Pulmonary artery endothelial cell (primary cell): ENCODE results near the gene GJB3. TPM values are rescaled to one million over a fixed set of nuclear protein-coding genes. Genes with fewer than 3 reads are reported as not detected.

ENCODE experiments used
- DNase-seq: peaks from one replicate; pipeline ENCODE4 v3.0.0-alpha.2; 2011; ENCODE audit warnings: low read depth, low spot score
- total RNA-seq: library from RNA; depleted of rRNA; stranded (reverse); fragments of >200 nt; gene quantifications from 2 replicates; pipeline ENCODE4 v1.2.3, GENCODE V29; 2014

Gene GJB3
- total RNA-seq, 1 donor from 2014 or later = not detected

DNA sequence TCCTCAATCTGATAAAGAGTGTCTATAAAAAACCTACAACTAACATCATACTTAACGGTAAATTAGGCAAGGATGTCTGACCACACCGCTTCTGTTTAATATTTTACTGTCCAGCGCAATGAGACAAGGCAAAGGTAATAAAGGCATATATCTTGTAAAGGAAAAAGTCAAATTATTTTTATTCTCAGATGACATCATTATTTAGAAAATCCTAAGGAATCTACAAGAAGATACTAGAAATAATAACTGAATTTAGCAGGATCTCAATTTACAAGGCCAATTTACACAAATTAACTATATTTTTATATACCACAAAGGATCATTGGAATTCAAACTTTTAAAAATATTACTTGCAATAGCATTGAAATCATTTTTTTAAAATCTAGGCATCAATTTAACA is 41.2 kb downstream of the GJB3 start:
- no peak for DNase-seq

GRCh38 chr1:34824817-34825454 is 43.9 kb downstream of the GJB3 start:
- no peak for DNase-seq

GRCh38 chr1:34825455-34826091 is 44.6 kb downstream of the GJB3 start:
- DNase-seq = peak; percentile 44

- DNase-seq = no peak
Measured at GRCh38 chr1:34827341-34827941, 46.4 kb downstream of the GJB3 start.

DNA sequence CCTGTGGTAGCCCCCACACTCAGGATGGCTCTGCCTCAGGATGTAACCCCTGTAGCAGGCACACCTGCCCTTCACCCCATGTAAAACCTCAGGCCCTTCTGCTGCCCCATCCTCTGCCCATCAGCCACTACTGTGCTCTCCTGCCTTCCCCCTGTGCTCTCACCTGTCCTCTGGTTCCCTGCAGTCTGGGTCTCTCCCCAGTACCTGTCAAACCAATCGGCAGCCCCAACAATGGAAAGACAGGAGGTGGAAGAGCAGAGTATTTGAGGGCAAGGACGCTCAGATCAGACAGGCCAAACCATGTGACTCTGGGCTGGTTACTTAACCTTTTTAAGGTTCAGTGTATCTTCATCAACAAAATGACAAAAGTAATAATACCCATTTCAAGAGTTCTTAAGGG is 47.6 kb downstream of the GJB3 start:
- no peak for DNase-seq

GRCh38 chr1:34829250-34829649 is 48.2 kb downstream of the GJB3 start:
- no peak for DNase-seq

GRCh38 chr1:34831721-34832246 is 50.8 kb downstream of the GJB3 start:
- DNase-seq = no peak

GRCh38 chr1:34833711-34834110 is 52.7 kb downstream of the GJB3 start:
- no peak for DNase-seq

Other genes starting within 250 kb of the GJB3 start
- not detected in 2 replicates for gene GJB5, start 26.2 kb upstream of the GJB3 start, total RNA-seq
- gene GJB4, start 21.5 kb upstream of the GJB3 start, total RNA-seq = not detected in 2 replicates
- 17.6 and 29.6 TPM in 2 replicates for gene GJA4, start 11.8 kb downstream of the GJB3 start, total RNA-seq
- 51.8 and 63.6 TPM in 2 replicates for gene SMIM12, start 78.5 kb downstream of the GJB3 start, total RNA-seq
- gene DLGAP3, start 148.4 kb downstream of the GJB3 start, total RNA-seq = 0.33 TPM in 1 of 2 replicates, not detected in the other
- 25.6 and 27.2 TPM in 2 replicates for gene TMEM35B, start 204.1 kb downstream of the GJB3 start, total RNA-seq